ENCODE results near the gene SHLD3. TPM values are rescaled to one million over a fixed set of nuclear protein-coding genes. Genes with fewer than 3 reads are reported as not detected.

The SHLD3 gene
- 5.5 and 8.1 TPM in 2 replicates for total RNA-seq

GRCh38 chr5:65624571-65625555, at the start of gene SHLD3, which contains the start of gene TRAPPC13:
SHLD3 (plus strand) TSS chr5:65625027; CDS start chr5:65629588, 4,561 bp downstream.
TRAPPC13 (plus strand) TSS chr5:65625027; CDS start chr5:65625061, 34 bp downstream.

GRCh38 chr5:65624025-65624570, 729 bp upstream of the SHLD3 start, which contains the start of gene TRIM23:
TRIM23 (minus strand) TSS chr5:65624333; CDS start chr5:65624274, 59 bp downstream.

Other genes starting within 250 kb of the SHLD3 start
- 86.4 and 100 TPM in 2 replicates for gene ADAMTS6, start 143.1 kb upstream of the SHLD3 start, total RNA-seq
- gene CENPK, start 61.9 kb upstream of the SHLD3 start, total RNA-seq, result 20.5 and 24.6 TPM in 2 replicates
- 36.1 and 52.3 TPM in 2 replicates for gene PPWD1, start 61.7 kb upstream of the SHLD3 start, total RNA-seq
- gene TRIM23, start 694 bp upstream of the SHLD3 start, total RNA-seq, result 13.3 and 22.6 TPM in 2 replicates
- 18.8 and 36.8 TPM in 2 replicates for gene TRAPPC13, start within 50 bp of the SHLD3 start, total RNA-seq
- 10.1 and 14.4 TPM in 2 replicates for gene SGTB, start 97.1 kb downstream of the SHLD3 start, total RNA-seq
- gene NLN, start 97.2 kb downstream of the SHLD3 start, total RNA-seq, result 42.2 and 53.8 TPM in 2 replicates

Data from epithelial cell of umbilical artery (primary cell).